HG02970 (cell line): ENCODE data around the gene TRIM52.
"Not testable (repeated sequence)": the region's sequence is repeated elsewhere in the genome, so short reads cannot be mapped to it uniquely, and the experiment has no call there.

Source experiments
- ATAC-seq: cut with Tn5 transposase; IDR thresholded peaks from one replicate; pipeline ENCODE4 v1.9.1; 2021; ENCODE audit warnings: mild to moderate bottlenecking, moderate library complexity, moderate number of reproducible peaks; ENCODE audit not compliant: unreplicated experiment, low FRiP score

TRIM52 gene

GRCh38 chr5:181217111-181217802 lies 43.7 kb downstream of the TRIM52 start:
- peak; percentile 20 for ATAC-seq

GRCh38 chr5:181215997-181216989 lies 44.6 kb downstream of the TRIM52 start:
- ATAC-seq = no peak

- ATAC-seq = not testable (repeated sequence)
These were observed 46.7 kb downstream of the TRIM52 start for GRCh38 chr5:181214249-181214648.

- ATAC-seq = no peak
These were observed 48.0 kb downstream of the TRIM52 start for GRCh38 chr5:181212934-181213333.

- no peak for ATAC-seq
These were observed 48.9 kb downstream of the TRIM52 start for GRCh38 chr5:181212080-181212479.

- ATAC-seq = no peak
These were observed 49.7 kb downstream of the TRIM52 start for GRCh38 chr5:181211208-181211607.

- not testable (repeated sequence) for ATAC-seq
These were observed 50.2 kb downstream of the TRIM52 start for GRCh38 chr5:181210698-181211097.

- not testable (repeated sequence) for ATAC-seq
These were observed 50.8 kb downstream of the TRIM52 start for GRCh38 chr5:181210148-181210547.

GRCh38 chr5:181209006-181209405 lies 51.9 kb downstream of the TRIM52 start:
- ATAC-seq = not testable (repeated sequence)

GRCh38 chr5:181207960-181208253 lies 53.0 kb downstream of the TRIM52 start:
- ATAC-seq = no peak

- ATAC-seq = no peak
These were observed 53.6 kb downstream of the TRIM52 start for GRCh38 chr5:181207214-181207959.

GRCh38 chr5:181205761-181206649 lies 54.9 kb downstream of the TRIM52 start:
- ATAC-seq = no peak
